ENCODE results near the gene TFRC. TPM values are rescaled to one million over a fixed set of nuclear protein-coding genes. Genes with fewer than 3 reads are reported as not detected.
"Not testable (repeated sequence)": the region's sequence is repeated elsewhere in the genome, so short reads cannot be mapped to it uniquely, and the experiment has no call there.

The TFRC gene
- total RNA-seq, 6 donors from 2014 or later = 66.0 to 323 (median 234) TPM

DNA sequence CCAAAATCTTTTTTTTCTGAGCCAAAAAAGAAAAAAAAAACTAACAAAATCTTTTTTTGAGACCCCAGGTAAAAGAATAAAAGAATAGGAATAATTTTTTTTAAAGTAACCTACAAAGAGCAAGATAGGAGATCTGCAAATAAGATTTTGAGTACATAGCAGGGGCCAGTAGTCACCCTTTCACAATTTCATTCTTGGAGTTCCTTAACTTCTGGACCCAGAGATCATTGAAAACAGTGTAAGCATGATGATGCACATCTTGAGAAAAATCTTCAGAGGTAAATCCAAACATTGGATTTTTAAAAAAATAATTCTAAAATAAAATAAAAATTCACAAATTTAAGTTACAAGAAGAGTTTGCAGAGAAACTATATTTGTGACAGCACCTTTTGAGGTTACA lies 18.8 kb downstream of the TFRC start:
- Histone ChIP-seq H3K27ac (no peak overlapping the region), H3K4me1 (no peaks in the 10 kb centered on the region), H3K4me3 (no peak overlapping the region), H3K36me3 (peaks cover 70 to 100% (median 89%) of the 10 kb centered on the region in 4 donors), H3K27me3 (no peaks in the 10 kb centered on the region), H3K9me3 (no peaks in the 10 kb centered on the region)
- ATAC-seq (ENCODE audit: low FRiP score in 2 of 2) (no peak), DNase-seq (no peak)
- TF ChIP-seq POLR2A (IDR thresholded peaks at IDR 0.05) = no peak
- no peak for TF ChIP-seq POLR2AphosphoS5 (IDR thresholded peaks at IDR 0.05)
- no peak for TF ChIP-seq EP300 (IDR thresholded peaks at IDR 0.05)
- TF ChIP-seq, protein P1, sequence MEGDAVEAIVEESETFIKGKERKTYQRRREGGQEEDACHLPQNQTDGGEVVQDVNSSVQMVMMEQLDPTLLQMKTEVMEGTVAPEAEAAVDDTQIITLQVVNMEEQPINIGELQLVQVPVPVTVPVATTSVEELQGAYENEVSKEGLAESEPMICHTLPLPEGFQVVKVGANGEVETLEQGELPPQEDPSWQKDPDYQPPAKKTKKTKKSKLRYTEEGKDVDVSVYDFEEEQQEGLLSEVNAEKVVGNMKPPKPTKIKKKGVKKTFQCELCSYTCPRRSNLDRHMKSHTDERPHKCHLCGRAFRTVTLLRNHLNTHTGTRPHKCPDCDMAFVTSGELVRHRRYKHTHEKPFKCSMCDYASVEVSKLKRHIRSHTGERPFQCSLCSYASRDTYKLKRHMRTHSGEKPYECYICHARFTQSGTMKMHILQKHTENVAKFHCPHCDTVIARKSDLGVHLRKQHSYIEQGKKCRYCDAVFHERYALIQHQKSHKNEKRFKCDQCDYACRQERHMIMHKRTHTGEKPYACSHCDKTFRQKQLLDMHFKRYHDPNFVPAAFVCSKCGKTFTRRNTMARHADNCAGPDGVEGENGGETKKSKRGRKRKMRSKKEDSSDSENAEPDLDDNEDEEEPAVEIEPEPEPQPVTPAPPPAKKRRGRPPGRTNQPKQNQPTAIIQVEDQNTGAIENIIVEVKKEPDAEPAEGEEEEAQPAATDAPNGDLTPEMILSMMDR (IDR thresholded peaks at IDR 0.05) = no peak

DNA sequence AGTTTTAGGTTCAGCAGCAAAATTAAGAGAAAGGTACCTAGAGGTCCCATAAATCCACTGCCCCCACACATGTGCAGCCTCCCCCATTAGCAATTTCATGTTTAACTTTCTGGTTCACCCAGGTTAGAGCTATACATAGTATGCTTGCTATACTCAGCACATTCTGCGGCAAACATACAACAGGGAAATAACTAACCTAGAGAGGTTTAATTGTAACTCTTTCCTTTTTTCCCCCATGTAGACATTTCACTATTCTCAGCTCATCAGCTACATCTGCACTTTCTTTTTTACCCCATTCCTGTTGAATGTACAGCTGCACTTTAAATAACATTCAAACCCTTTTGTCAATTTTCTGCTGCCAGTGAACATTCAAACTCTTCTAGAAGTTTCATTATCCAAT lies 21.1 kb downstream of the TFRC start:
- TF ChIP-seq, protein P1 (IDR thresholded peaks at IDR 0.05) = no peak
- no peak for TF ChIP-seq EP300 (IDR thresholded peaks at IDR 0.05)
- no peak for TF ChIP-seq POLR2A (IDR thresholded peaks at IDR 0.05)
- no peak for TF ChIP-seq POLR2AphosphoS5 (IDR thresholded peaks at IDR 0.05)
- peaks cover 59 to 100% (median 83%) of the 10 kb centered on the region in 4 donors for H3K36me3 ChIP-seq
- no peak for ATAC-seq (ENCODE audit: low FRiP score in 2 of 2)

DNA sequence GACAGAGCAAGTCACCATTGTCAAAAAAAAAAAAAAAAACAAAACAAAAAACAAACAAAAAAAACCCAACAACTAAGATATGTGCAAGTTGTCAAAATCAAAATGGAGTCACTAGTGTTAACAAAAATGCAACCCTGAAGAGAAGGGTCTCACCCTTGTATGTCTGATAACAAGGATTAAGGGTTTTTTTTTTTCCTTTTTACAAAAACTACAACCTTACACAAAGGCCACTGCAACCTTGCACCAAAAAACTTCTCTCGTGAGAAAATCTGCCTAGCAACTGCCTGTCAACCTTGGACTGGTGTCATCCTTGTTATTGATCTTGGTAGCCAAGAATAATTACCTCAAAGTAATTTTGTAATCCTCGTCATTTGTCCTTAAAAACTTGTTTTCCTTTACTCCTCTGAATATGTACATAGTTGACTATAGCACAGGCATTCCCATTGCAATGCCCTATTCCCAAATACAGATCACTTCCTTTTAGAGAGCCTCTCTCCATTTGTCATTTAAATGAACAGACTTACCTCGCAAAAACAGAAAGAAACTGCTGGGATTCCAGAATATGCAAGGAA lies 24.0 kb downstream of the TFRC start:
- no peak for ATAC-seq (ENCODE audit: low FRiP score in 2 of 2)
- H3K4me3 ChIP-seq = no peak overlapping the region
- DNase-seq = no peak
- peaks cover 61 to 100% (median 79%) of the 10 kb centered on the region in 4 donors for H3K36me3 ChIP-seq
- TF ChIP-seq EP300 (IDR thresholded peaks at IDR 0.05) (no peak), POLR2AphosphoS5 (IDR thresholded peaks at IDR 0.05) (no peak), POLR2A (IDR thresholded peaks at IDR 0.05) (no peak)
- TF ChIP-seq, protein P1 (IDR thresholded peaks at IDR 0.05) = no peak
- H3K27ac ChIP-seq = no peak overlapping the region
- 65 to 95% methylated on average over 3 of the region's 3 CpGs for WGBS, 2 donors
- no peaks in the 10 kb centered on the region for H3K4me1 ChIP-seq
- no peaks in the 10 kb centered on the region for H3K27me3 ChIP-seq
- H3K9me3 ChIP-seq = no peaks in the 10 kb centered on the region

More for the DNA sequence above, 21.1 kb downstream of the TFRC start:
- Histone ChIP-seq H3K4me3 (no peak overlapping the region), H3K27me3 (no peaks in the 10 kb centered on the region), H3K9me3 (no peaks in the 10 kb centered on the region), H3K4me1 (no peaks in the 10 kb centered on the region), H3K27ac (no peak overlapping the region)
- DNase-seq = no peak
- WGBS, 2 donors = 93 to 100% methylated on average over 1 of the region's 1 CpG

DNA sequence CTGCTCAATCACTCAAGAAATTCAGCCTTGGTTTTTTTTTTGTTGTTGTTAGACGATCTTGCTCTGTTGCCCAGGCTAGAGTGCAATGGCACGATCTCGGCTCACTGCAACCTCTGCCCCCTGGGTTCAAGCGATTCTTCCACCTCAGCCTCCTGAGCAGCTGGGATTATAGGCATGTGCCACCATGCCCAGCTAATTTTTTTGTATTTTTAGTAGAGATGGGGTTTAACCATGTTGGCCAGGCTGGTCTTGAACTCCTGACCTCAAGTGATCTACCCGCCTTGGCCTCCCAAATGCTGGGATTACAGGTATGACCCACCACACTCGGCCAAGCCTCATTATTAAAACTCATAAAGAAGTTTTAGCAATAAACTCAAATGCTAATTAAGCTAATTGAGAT lies 25.5 kb downstream of the TFRC start:
- peaks cover 56 to 100% (median 78%) of the 10 kb centered on the region in 4 donors for H3K36me3 ChIP-seq
- not testable (repeated sequence) for H3K4me1 ChIP-seq; H3K9me3 ChIP-seq; H3K27me3 ChIP-seq; H3K27ac ChIP-seq; ATAC-seq (ENCODE audit: low FRiP score in 2 of 2); DNase-seq; H3K4me3 ChIP-seq
- 93 to 96% methylated on average over 6 of the region's 6 CpGs for WGBS, 2 donors

DNA sequence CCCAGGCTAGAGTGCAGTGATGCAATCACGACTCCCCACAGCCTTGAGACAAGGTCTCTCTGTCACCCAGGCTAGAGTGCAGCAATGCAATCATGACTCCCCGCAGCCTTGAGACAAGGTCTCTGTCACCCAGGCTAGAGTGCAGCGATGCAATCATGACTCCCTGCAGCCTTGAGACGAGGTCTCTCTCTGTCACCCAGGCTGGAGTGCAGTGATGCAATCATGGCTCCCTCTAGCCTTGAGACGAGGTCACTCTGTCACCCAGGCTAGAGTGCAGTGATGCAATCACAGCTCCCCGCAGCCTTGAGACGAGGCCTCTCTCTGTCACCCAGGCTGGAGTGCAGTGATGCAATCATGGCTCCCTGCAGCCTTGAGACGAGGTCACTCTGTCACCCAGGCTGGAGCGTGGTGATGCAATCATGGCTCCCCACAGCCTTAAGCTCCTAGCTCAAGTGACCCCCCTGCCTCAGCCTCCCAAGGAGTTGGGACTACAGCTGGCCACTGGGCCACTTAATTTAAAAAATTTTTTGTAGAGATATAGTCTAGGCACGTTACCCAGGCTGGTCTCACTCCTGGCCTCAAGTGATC lies 26.1 kb downstream of the TFRC start:
- peaks cover 50 to 100% (median 80%) of the 10 kb centered on the region in 4 donors for H3K36me3 ChIP-seq
- no peak for TF ChIP-seq EP300 (IDR thresholded peaks at IDR 0.05)
- peak in 1 of 2 donors; percentile 77 for TF ChIP-seq POLR2AphosphoS5 (IDR thresholded peaks at IDR 0.05)

DNA sequence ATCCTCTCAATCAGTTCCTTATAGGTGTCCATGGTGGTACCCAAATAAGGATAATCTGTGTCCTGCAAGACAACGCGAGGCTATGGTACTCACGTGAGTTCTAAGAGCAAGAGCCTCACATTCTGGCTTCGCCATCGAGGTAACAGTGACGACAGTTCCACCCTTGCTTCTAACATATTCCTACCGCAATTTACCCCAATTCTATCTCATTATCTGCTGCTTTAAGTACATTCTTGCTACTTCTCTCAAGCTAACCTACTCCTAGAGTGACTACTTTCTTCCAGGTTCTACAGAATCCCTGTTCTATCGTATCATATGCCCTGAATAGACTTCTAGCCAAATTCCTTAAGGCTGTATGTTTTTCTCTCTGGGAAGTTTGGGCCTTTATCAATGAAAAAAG lies 26.6 kb downstream of the TFRC start:
- Histone ChIP-seq H3K4me3 (no peak overlapping the region), H3K36me3 (peaks cover 52 to 100% (median 82%) of the 10 kb centered on the region in 4 donors), H3K27me3 (no peaks in the 10 kb centered on the region), H3K4me1 (no peaks in the 10 kb centered on the region), H3K9me3 (no peaks in the 10 kb centered on the region), H3K27ac (no peak overlapping the region)
- 85 to 98% methylated on average over 8 of the region's 8 CpGs for WGBS, 2 donors
- no peak for ATAC-seq (ENCODE audit: low FRiP score in 2 of 2)
- TF ChIP-seq EP300 (IDR thresholded peaks at IDR 0.05) (no peak), POLR2A (IDR thresholded peaks at IDR 0.05) (no peak), POLR2AphosphoS5 (IDR thresholded peaks at IDR 0.05) (no peak)
- TF ChIP-seq, protein P1 (IDR thresholded peaks at IDR 0.05) = no peak
- DNase-seq = no peak

More for the DNA sequence above, 26.1 kb downstream of the TFRC start:
- Histone ChIP-seq H3K27ac (no peak overlapping the region), H3K4me3 (no peak overlapping the region), H3K9me3 (no peaks in the 10 kb centered on the region), H3K4me1 (no peaks in the 10 kb centered on the region), H3K27me3 (no peaks in the 10 kb centered on the region)
- ATAC-seq (ENCODE audit: low FRiP score in 2 of 2) (peak; percentile 67 to 84), DNase-seq (peak in 1 of 2 donors; percentile 91)
- 51 to 79% methylated on average over 6 to 10 of the region's 10 CpGs for WGBS, 2 donors

Data from upper lobe of left lung (tissue), 6 donors.